Measurements from ENCODE around the gene EPN3. TPM values are rescaled to one million over a fixed set of nuclear protein-coding genes. Genes with fewer than 3 reads are reported as not detected.

EPN3 gene
- total RNA-seq, 1 donor from 2014 or later, result not detected

DNA sequence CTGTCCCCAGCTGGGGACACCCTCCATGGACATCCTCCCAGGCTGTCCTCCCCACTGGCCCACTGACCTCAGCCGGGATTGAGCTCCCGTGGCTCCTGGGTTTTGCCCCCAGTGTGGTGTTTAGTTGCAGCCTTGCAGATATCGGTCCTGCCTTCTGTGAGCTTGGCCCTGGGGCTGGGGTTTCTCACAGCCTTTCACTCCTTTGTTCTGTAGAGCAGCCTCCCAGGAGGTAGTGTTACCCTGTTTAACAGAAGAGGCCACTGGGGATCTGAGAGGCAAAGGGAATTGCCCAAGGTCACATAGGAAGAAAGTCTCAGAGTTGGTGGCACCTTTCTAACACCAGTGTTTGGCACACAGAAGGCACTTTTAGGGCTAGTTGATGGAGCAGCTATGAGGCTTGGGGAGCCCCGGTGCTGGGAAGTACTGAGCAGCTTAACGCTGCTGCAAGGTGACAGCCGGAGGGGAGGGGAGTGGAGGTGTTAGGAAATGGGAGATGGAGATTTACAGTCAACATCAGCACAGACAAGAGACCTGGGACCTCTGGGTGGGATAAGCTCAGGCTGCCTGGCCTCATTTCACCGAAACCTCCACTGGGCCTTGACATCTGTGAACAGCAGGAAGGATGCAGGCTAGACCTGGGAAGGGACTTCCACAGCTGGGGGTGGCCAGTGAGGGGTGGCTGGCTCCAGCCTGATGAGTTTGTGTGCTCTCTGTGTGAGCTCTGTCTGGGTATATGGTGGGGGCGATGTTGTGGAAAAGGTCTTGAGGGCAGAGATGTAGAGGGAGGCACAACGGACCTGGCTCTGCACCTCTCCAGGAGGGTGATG, 54.1 kb downstream of the EPN3 start:
- DNase-seq (ENCODE audit: low read depth in 2 of 2), result no peak

DNA sequence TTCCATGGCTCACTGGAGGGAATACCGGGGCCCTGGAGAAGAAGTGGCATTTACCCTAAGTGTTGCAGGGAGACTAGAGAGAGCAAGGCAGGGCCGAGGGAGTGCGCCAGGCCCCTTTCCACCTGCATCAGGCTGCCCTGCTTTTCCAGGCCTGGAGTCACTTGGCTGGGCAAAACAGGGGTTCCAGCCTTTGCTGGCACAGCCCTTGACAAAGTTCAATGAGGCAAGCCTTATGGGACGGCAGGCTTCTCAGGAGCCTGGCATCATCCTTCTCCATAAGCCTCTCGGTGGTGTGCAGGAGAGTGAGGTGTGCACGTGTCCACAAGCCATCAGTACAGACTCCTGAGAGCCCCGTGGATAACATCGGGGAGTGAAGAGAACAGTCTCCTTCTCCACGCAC, 55.0 kb downstream of the EPN3 start:
- DNase-seq (ENCODE audit: low read depth in 2 of 2), result no peak

DNA sequence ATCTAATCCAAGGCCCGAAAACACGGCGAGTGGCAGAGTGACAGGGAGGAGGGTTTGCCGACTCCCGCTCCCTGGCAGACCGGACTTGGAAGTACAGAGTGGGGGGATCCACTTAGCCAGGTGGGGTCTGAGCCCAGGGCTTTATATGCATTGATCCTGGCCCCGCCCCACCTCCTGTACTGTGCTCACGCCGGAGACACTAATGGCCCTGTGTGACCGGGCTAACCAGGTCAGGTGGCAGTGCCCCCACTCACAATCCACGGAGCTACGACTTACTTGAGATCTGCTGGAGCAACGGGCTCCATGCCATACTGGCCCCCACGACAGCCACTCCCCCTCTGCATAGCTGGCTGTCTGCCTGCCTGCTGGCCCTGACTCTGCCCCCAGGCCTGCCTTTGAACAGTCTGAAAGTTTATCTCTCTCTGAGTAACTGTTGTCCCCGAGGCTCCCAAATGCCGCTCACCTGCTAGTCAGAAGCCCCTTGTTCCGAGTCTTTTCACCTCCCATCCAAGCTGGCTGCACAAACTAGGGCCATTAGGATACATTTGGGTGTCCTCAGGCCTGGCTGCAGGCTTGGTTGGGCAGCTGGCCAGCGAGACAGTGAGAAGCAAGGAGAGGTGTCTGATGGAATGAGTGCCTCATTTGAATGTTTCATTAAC, 56.0 kb downstream of the EPN3 start:
- DNase-seq (ENCODE audit: low read depth in 2 of 2), result no peak

DNA sequence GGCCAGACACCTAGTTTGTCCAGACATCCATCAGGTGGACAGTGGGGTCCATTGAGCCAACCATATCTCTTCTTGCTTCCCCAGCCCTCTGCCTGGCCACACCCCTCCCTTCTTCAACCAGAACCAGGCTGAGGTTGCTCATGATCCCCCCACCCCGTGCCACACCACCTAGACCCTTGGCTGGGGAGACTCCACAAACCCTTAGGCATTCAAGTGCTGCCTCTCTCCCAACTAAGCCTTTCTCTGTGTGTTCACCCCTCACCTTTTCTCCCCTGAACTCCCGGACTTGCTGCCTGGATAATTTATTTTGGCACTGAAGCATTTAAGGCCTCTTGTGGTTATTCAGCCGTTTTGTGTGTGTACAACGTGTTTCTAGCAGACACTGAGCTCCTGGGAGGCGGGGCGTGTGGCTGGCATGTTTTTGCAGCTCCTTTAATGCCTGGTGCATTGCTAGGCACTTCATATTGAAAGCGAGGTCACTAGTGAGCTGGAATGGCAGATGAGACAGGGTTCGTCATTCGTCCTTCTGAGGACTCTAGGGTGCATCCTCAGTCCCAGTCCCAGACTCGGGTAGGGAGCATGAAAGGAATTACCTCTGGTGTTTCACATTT, 56.7 kb downstream of the EPN3 start:
- no peak for DNase-seq (ENCODE audit: low read depth in 2 of 2)

DNA sequence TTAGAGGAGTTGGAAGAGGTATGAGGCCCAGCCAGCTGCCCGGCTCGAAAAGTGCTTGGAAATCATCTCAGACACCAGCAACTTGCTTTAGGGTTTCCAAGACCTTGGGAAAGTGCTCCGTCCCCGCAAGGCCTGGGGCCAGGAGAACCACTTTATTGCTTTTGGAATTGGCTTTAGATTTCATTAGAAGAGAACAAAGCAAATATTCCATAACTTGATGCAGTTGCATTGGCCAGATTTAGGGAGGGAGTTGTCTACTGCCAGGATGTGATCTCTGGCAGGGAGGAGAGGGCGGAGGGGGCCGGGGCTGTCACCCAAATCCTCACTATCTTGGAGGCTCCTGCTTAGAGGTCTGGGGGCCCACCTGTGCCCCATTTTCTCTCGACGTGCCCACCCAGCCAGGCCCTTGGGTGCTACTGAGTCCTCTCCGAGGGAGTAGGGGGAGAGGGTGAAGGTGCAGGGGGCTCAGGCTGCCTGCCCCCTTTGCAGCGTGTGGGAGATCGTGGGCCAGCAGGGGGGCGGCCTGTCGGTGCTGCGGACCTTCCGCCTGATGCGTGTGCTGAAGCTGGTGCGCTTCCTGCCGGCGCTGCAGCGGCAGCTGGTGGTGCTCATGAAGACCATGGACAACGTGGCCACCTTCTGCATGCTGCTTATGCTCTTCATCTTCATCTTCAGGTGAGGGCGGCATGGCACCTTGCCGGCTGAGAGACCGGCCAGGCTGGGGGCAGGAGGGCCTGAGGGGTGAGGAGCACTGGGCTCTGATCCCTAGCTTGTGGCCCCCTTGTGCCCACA, 58.6 kb downstream of the EPN3 start:
- no peak for DNase-seq (ENCODE audit: low read depth in 2 of 2)

DNA sequence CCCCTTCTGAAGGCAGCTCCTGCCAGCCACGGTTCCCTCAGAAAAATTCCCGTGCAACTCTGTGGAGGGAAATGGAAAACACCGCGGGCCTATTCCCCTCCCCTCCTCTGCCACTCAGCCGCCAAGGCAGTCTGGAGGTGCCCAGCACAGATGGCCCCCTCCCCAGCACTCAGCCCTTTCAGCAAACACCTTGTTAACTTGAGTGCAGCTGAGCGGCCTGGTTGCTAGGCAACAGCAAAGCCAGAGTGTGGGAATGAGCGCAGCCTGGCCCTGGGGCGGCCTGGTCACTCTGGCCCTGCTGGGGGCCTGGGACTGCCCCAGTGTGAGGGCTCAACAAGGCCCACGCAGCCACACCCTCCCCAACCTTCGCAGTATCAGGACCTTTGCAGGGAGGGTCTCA, 60.8 kb downstream of the EPN3 start:
- DNase-seq (ENCODE audit: low read depth in 2 of 2), result no peak

Other genes starting within 250 kb of the EPN3 start
- 15.3 and 18.5 TPM in 2 replicates for gene XYLT2, start 186.6 kb upstream of the EPN3 start, total RNA-seq
- 42.1 and 55.8 TPM in 2 replicates for gene MRPL27, start 159.6 kb upstream of the EPN3 start, total RNA-seq
- gene EME1, start 159.5 kb upstream of the EPN3 start, total RNA-seq, result 0.79 and 1.5 TPM in 2 replicates
- 92.3 and 95.9 TPM in 2 replicates for gene LRRC59, start 135.2 kb upstream of the EPN3 start, total RNA-seq
- gene ACSF2, start 106.5 kb upstream of the EPN3 start, total RNA-seq, result 4.6 and 5.0 TPM in 2 replicates
- gene CHAD, start 63.9 kb upstream of the EPN3 start, total RNA-seq, result under 0.01 TPM in 1 of 2 replicates, not detected in the other
- 10.9 and 14.5 TPM in 2 replicates for gene RSAD1, start 53.9 kb upstream of the EPN3 start, total RNA-seq
- gene MYCBPAP, start 24.3 kb upstream of the EPN3 start, total RNA-seq, result under 0.01 and 0.20 TPM in 2 replicates
- 22.2 and 31.4 TPM in 2 replicates for gene SPATA20, start 14.4 kb downstream of the EPN3 start, total RNA-seq
- not detected in 2 replicates for gene CACNA1G, start 28.0 kb downstream of the EPN3 start, total RNA-seq
- gene ABCC3, start 102.1 kb downstream of the EPN3 start, total RNA-seq, result 0.40 and 1.7 TPM in 2 replicates
- gene ANKRD40, start 175.2 kb downstream of the EPN3 start, total RNA-seq, result 21.6 and 32.5 TPM in 2 replicates
- 11.3 and 17.1 TPM in 2 replicates for gene LUC7L3, start 186.9 kb downstream of the EPN3 start, total RNA-seq
- not detected in 2 replicates for gene ANKRD40CL, start 234.8 kb downstream of the EPN3 start, total RNA-seq

All from lung microvascular endothelial cell (primary cell).